22Rv1 (cell line): ENCODE data around the gene NOVA2.

Source experiments
- ZFX ChIP-seq: fragments of 450-650 bp; IDR thresholded peaks from 2 replicates; pipeline ENCODE4 v1.6.1; 2017; ENCODE audit warnings: antibody characterized with exemption, borderline replicate concordance
- TF ChIP-seq, protein P1 (sequence below): fragments of 450-650 bp; IDR thresholded peaks from 2 replicates; pipeline ENCODE4 v1.5.1; 2017; ENCODE audit warnings: mild to moderate bottlenecking

DNA sequence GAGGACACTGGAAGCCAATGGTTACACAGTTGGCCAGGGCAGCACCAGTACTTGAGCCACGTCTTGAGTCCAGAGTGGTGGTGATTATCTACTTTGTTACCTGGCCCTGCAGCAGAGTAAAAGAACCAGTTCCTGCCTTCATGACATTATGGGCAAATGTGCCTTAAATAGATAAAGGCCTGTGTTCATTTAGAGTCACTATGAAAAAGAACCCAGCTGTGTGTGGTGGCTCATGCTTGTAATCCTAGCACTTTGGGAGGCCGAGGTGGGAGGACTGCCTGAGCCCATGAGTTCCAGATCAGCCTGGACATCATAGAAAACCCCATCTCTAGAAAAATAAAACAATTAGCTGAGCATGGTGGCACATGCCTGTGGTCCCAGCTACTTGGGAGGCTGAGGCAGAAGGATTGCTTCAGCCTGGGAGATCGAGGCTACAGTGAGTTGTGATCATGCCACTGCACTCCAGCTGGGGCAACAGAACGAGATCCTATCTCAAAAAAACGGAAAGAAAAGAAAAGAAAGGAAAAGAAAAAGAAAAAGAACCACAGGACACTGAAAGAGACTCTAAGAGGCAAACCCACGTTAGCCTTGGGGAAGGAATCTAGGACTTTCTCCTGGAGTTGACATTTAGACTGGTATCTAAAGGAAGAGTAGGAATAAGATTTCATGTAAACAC, 84.3 kb downstream of the NOVA2 start:
- TF ChIP-seq, protein P1, sequence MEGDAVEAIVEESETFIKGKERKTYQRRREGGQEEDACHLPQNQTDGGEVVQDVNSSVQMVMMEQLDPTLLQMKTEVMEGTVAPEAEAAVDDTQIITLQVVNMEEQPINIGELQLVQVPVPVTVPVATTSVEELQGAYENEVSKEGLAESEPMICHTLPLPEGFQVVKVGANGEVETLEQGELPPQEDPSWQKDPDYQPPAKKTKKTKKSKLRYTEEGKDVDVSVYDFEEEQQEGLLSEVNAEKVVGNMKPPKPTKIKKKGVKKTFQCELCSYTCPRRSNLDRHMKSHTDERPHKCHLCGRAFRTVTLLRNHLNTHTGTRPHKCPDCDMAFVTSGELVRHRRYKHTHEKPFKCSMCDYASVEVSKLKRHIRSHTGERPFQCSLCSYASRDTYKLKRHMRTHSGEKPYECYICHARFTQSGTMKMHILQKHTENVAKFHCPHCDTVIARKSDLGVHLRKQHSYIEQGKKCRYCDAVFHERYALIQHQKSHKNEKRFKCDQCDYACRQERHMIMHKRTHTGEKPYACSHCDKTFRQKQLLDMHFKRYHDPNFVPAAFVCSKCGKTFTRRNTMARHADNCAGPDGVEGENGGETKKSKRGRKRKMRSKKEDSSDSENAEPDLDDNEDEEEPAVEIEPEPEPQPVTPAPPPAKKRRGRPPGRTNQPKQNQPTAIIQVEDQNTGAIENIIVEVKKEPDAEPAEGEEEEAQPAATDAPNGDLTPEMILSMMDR = no peak
- no peak for TF ChIP-seq ZFX
